ENCODE results near the gene CDH13.

CDH13 gene

GRCh38 chr16:83539736-83540490, 913.1 kb downstream of the CDH13 start:
- no peak for DNase-seq (ENCODE audit: low read depth in 3 of 3, low spot score in 1 of 3)

GRCh38 chr16:83541231-83541630, 914.5 kb downstream of the CDH13 start:
- no peak for DNase-seq (ENCODE audit: low read depth in 3 of 3, low spot score in 1 of 3)

GRCh38 chr16:83542491-83542890, 915.7 kb downstream of the CDH13 start:
- no peak for DNase-seq (ENCODE audit: low read depth in 3 of 3, low spot score in 1 of 3)

GRCh38 chr16:83549316-83550182, 922.8 kb downstream of the CDH13 start:
- no peak for DNase-seq (ENCODE audit: low read depth in 3 of 3, low spot score in 1 of 3)

GRCh38 chr16:83550183-83550569, 923.4 kb downstream of the CDH13 start:
- no peak for DNase-seq (ENCODE audit: low read depth in 3 of 3, low spot score in 1 of 3)

GRCh38 chr16:83552228-83552627, 925.5 kb downstream of the CDH13 start:
- DNase-seq (ENCODE audit: low read depth in 3 of 3, low spot score in 1 of 3), result no peak

- DNase-seq (ENCODE audit: low read depth in 3 of 3, low spot score in 1 of 3), result no peak
These were observed 926.2 kb downstream of the CDH13 start for GRCh38 chr16:83552930-83553329.

- no peak for DNase-seq (ENCODE audit: low read depth in 3 of 3, low spot score in 1 of 3)
These were observed 927.3 kb downstream of the CDH13 start for GRCh38 chr16:83554096-83554495.

- DNase-seq (ENCODE audit: low read depth in 3 of 3, low spot score in 1 of 3), result no peak
These were observed 927.8 kb downstream of the CDH13 start for GRCh38 chr16:83554540-83554939.

- DNase-seq (ENCODE audit: low read depth in 3 of 3, low spot score in 1 of 3), result no peak
These were observed 935.1 kb downstream of the CDH13 start for GRCh38 chr16:83561876-83562275.

GRCh38 chr16:83568345-83568744, 941.6 kb downstream of the CDH13 start:
- no peak for DNase-seq (ENCODE audit: low read depth in 3 of 3, low spot score in 1 of 3)

GRCh38 chr16:83574388-83574787, 947.6 kb downstream of the CDH13 start:
- DNase-seq (ENCODE audit: low read depth in 3 of 3, low spot score in 1 of 3), result no peak

- DNase-seq (ENCODE audit: low read depth in 3 of 3, low spot score in 1 of 3), result no peak
These were observed 950.4 kb downstream of the CDH13 start for GRCh38 chr16:83577078-83577745.

GRCh38 chr16:83578171-83578570, 951.4 kb downstream of the CDH13 start:
- DNase-seq (ENCODE audit: low read depth in 3 of 3, low spot score in 1 of 3), result no peak

- no peak for DNase-seq (ENCODE audit: low read depth in 3 of 3, low spot score in 1 of 3)
These were observed 952.3 kb downstream of the CDH13 start for GRCh38 chr16:83579027-83579426.

- no peak for DNase-seq (ENCODE audit: low read depth in 3 of 3, low spot score in 1 of 3)
These were observed 952.7 kb downstream of the CDH13 start for GRCh38 chr16:83579436-83579835.

- no peak for DNase-seq (ENCODE audit: low read depth in 3 of 3, low spot score in 1 of 3)
These were observed 954.3 kb downstream of the CDH13 start for GRCh38 chr16:83581082-83581481.

GRCh38 chr16:83581994-83582747, 955.4 kb downstream of the CDH13 start:
- no peak for DNase-seq (ENCODE audit: low read depth in 3 of 3, low spot score in 1 of 3)

GRCh38 chr16:83586036-83586435, 959.3 kb downstream of the CDH13 start:
- no peak for DNase-seq (ENCODE audit: low read depth in 3 of 3, low spot score in 1 of 3)

- no peak for DNase-seq (ENCODE audit: low read depth in 3 of 3, low spot score in 1 of 3)
These were observed 959.9 kb downstream of the CDH13 start for GRCh38 chr16:83586461-83587200.
